Measurements from ENCODE around the gene TXNRD1. TPM values are rescaled to one million over a fixed set of nuclear protein-coding genes. Genes with fewer than 3 reads are reported as not detected.

Gene TXNRD1
- total RNA-seq, 4 donors from 2014 or later, result 243 to 594 (median 299) TPM

DNA sequence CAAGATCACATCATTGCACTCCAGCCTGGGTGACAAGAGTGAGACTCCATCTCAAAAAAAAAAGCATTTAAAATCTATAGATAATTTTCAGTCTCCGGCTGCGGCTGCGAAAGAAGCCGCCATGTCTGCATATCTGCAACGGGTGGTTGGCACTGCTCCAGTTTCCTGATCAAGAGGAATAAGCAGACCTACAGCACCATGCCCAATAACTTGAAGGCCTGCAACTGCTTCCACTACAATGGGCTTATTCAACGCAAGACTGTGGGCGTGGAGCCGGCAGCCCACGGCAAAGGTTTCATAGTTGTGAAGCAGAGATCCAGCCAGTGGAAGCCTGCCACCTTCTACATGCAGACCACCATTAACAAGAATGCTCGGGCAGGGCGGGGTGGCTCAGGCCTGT is 57.4 kb downstream of the TXNRD1 start:
- Histone ChIP-seq H3K27me3 (no peaks in the 10 kb centered on the region), H3K27ac (replicated peaks in 1 of 4) (no peak overlapping the region), H3K4me3 (no peak overlapping the region), H3K36me3 (no peaks in the 10 kb centered on the region), H3K9me3 (no peaks in the 10 kb centered on the region), H3K4me1 (peaks cover 0 to 6% (median 2%) of the 10 kb centered on the region in 4 donors)
- no peak for DNase-seq (ENCODE audit: extremely low spot score)
- 89% methylated on average over 10 of the region's 11 CpGs for WGBS
- intact Hi-C loops (cut with DNase I), result no loop called here
- TF ChIP-seq, protein P1, sequence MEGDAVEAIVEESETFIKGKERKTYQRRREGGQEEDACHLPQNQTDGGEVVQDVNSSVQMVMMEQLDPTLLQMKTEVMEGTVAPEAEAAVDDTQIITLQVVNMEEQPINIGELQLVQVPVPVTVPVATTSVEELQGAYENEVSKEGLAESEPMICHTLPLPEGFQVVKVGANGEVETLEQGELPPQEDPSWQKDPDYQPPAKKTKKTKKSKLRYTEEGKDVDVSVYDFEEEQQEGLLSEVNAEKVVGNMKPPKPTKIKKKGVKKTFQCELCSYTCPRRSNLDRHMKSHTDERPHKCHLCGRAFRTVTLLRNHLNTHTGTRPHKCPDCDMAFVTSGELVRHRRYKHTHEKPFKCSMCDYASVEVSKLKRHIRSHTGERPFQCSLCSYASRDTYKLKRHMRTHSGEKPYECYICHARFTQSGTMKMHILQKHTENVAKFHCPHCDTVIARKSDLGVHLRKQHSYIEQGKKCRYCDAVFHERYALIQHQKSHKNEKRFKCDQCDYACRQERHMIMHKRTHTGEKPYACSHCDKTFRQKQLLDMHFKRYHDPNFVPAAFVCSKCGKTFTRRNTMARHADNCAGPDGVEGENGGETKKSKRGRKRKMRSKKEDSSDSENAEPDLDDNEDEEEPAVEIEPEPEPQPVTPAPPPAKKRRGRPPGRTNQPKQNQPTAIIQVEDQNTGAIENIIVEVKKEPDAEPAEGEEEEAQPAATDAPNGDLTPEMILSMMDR (IDR thresholded peaks at IDR 0.05), result no peak
- TF ChIP-seq EP300 (IDR thresholded peaks at IDR 0.05), result no peak
- TF ChIP-seq POLR2AphosphoS5 (IDR thresholded peaks at IDR 0.05), result no peak
- TF ChIP-seq POLR2A (IDR thresholded peaks at IDR 0.05; ENCODE audit: low read depth), result no peak

DNA sequence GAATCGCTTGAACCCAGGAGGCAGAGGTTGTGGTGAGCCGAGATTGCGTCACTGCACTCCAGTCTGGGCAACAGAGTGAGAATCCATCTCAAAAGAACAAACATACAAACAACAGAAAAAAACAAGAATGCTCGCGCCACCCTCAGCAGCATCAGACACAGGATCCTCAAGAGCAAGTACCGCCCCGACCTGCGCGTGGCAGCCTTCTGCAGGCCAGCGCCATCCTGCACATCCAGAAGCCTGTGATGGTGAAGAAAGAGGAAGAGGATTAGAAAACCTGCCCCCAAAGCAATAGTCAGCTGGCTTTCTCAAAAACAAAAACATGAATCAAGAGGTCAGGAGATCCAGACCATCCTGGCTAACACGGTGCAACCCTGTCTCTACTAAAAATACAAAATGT is 57.9 kb downstream of the TXNRD1 start:
- H3K9me3 ChIP-seq, result no peaks in the 10 kb centered on the region
- DNase-seq (ENCODE audit: extremely low spot score), result no peak
- 95% methylated on average over 11 of the region's 11 CpGs for WGBS
- no peak overlapping the region for H3K27ac ChIP-seq (replicated peaks in 1 of 4)
- TF ChIP-seq POLR2AphosphoS5 (IDR thresholded peaks at IDR 0.05) (no peak), EP300 (IDR thresholded peaks at IDR 0.05) (no peak), POLR2A (IDR thresholded peaks at IDR 0.05; ENCODE audit: low read depth) (no peak)
- TF ChIP-seq, protein P1 (IDR thresholded peaks at IDR 0.05), result no peak
- intact Hi-C loops (cut with DNase I), result no loop called here
- H3K4me1 ChIP-seq, result peaks cover 0 to 6% (median 2%) of the 10 kb centered on the region in 4 donors
- H3K27me3 ChIP-seq, result no peaks in the 10 kb centered on the region
- H3K36me3 ChIP-seq, result no peaks in the 10 kb centered on the region
- H3K4me3 ChIP-seq, result no peak overlapping the region

DNA sequence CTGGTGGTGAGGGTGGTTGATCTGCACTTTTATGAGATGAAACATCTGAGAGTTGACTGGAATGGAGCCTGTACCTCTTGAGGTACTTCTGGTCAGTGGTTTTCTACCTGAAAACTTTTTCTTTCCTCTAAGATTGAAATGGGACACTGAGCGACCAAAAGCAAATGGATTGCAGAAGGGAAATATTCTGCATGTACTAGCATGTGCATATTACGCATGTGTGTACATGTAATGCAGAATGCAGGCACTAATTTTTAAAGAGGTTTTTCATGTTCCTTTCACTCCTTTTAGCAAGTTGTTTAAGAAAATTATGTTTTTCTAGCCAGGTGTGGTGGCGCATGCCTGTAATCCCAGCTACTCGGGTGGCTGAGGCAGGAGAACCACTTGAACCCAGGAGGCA is 59.2 kb downstream of the TXNRD1 start:
- TF ChIP-seq EP300 (IDR thresholded peaks at IDR 0.05) (no peak), POLR2AphosphoS5 (IDR thresholded peaks at IDR 0.05) (no peak), POLR2A (IDR thresholded peaks at IDR 0.05; ENCODE audit: low read depth) (no peak)
- TF ChIP-seq, protein P1 (IDR thresholded peaks at IDR 0.05), result no peak
- DNase-seq (ENCODE audit: extremely low spot score), result no peak
- Histone ChIP-seq H3K27me3 (no peaks in the 10 kb centered on the region), H3K36me3 (no peaks in the 10 kb centered on the region), H3K4me3 (no peak overlapping the region), H3K4me1 (peaks cover 0 to 6% (median 3%) of the 10 kb centered on the region in 4 donors), H3K9me3 (no peaks in the 10 kb centered on the region), H3K27ac (replicated peaks in 1 of 4) (no peak overlapping the region)
- intact Hi-C loops (cut with DNase I), result no loop called here
- 99% methylated on average over 4 of the region's 4 CpGs for WGBS

DNA sequence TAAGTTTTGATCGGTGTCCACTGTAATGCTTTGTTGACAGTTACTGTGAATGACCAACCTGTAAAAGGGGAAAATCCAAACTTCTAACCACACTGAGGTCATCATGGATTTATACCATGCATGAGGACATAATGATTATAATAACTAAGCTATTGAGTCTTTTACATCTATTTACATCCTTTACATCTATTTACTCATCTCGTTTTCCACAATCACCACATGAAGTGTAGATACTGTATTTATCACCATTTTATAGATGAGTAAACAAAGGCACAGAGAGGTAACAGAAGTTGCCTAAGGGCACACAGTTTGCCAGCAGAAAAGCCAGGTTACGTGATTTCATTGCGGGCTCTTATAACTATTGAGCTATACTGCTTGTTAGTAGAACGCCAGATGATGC is 60.1 kb downstream of the TXNRD1 start:
- Histone ChIP-seq H3K27ac (replicated peaks in 1 of 4) (no peak overlapping the region), H3K4me1 (peaks cover 0 to 12% (median 10%) of the 10 kb centered on the region in 4 donors), H3K36me3 (no peaks in the 10 kb centered on the region), H3K4me3 (peak overlapping the region in 2 of 4 donors; percentile 26 to 30), H3K27me3 (no peaks in the 10 kb centered on the region), H3K9me3 (no peaks in the 10 kb centered on the region)
- intact Hi-C loops (cut with DNase I), result no loop called here
- TF ChIP-seq, protein P1 (IDR thresholded peaks at IDR 0.05), result no peak
- TF ChIP-seq POLR2AphosphoS5 (IDR thresholded peaks at IDR 0.05), result no peak
- no peak for TF ChIP-seq EP300 (IDR thresholded peaks at IDR 0.05)
- no peak for DNase-seq (ENCODE audit: extremely low spot score)
- WGBS, result 76% methylated on average over 5 of the region's 5 CpGs

Data from esophagus muscularis mucosa (tissue), 4 donors.